GM12875 (cell line): ENCODE data around the gene SKIL.

ENCODE experiments used
- H3K4me3 ChIP-seq: one replicate; pipeline ENCODE4 v1.5.1; 2011; ENCODE audit warnings: low read depth, low read length, control low read depth
- TF ChIP-seq, protein P1 (sequence below): IDR thresholded peaks from 2 replicates; pipeline ENCODE4 v1.5.1; 2011; ENCODE audit warnings: low read depth, mild to moderate bottlenecking, control low read depth, inconsistent platforms, low read length, moderate library complexity, borderline replicate concordance; ENCODE audit not compliant: insufficient read depth

Gene SKIL

DNA sequence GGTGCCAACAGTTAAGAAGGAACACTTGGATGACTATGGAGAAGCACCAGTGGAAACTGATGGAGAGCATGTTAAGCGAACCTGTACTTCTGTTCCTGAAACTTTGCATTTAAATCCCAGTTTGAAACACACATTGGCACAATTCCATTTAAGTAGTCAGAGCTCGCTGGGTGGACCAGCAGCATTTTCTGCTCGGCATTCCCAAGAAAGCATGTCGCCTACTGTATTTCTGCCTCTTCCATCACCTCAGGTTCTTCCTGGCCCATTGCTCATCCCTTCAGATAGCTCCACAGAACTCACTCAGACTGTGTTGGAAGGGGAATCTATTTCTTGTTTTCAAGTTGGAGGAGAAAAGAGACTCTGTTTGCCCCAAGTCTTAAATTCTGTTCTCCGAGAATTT lies 3.0 kb downstream of the SKIL start:
- no peak overlapping the region for H3K4me3 ChIP-seq
- TF ChIP-seq, protein P1, sequence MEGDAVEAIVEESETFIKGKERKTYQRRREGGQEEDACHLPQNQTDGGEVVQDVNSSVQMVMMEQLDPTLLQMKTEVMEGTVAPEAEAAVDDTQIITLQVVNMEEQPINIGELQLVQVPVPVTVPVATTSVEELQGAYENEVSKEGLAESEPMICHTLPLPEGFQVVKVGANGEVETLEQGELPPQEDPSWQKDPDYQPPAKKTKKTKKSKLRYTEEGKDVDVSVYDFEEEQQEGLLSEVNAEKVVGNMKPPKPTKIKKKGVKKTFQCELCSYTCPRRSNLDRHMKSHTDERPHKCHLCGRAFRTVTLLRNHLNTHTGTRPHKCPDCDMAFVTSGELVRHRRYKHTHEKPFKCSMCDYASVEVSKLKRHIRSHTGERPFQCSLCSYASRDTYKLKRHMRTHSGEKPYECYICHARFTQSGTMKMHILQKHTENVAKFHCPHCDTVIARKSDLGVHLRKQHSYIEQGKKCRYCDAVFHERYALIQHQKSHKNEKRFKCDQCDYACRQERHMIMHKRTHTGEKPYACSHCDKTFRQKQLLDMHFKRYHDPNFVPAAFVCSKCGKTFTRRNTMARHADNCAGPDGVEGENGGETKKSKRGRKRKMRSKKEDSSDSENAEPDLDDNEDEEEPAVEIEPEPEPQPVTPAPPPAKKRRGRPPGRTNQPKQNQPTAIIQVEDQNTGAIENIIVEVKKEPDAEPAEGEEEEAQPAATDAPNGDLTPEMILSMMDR = no peak

- TF ChIP-seq, protein P1 = no peak
- no peak overlapping the region for H3K4me3 ChIP-seq
Observed at GRCh38 chr3:170360916-170361315, 3.4 kb downstream of the SKIL start.

DNA sequence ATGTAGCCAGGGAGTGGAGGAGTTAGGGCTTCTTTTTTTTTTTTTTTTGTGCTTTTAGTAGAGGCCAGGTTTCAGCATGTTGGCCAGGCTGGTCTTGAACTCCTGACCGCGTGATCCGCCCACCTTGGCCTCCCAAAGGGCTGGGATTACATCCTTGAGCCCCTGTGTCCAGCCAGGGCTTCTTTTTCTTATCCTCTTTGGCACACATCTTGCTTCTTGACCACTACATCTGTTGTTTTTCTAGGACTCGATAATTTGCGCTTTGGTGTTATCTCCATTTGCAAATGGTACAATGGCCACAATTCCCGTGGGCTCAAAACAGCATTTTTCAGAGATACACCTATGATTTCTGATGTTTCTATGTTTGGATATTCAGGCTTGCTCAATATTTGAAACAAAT lies 4.2 kb downstream of the SKIL start:
- no peak overlapping the region for H3K4me3 ChIP-seq
- TF ChIP-seq, protein P1 = no peak

- no peak overlapping the region for H3K4me3 ChIP-seq
Observed at GRCh38 chr3:170363471-170363994, 6.0 kb downstream of the SKIL start.

DNA sequence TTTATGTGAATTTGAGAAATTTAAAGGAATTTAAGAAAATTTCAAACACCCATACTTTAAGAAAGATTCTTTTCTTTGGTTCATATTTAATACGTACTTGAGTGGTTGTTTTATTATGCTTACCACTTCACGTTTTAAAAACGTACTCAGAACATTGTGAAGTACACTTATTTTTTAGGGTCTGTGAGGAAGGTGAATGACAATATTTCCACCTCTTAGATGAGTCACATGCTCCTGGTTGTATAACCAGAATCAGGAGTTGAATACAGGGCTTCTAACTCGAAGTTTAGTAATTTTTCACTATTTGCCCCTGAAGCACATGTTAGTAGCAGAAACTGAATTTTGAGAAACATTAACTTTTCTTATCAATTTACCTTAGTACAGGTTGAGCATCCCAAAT lies 7.5 kb downstream of the SKIL start:
- H3K4me3 ChIP-seq = no peak overlapping the region
- TF ChIP-seq, protein P1 = no peak

More at GRCh38 chr3:170363471-170363994, 6.0 kb downstream of the SKIL start:
- TF ChIP-seq, protein P1 = no peak

DNA sequence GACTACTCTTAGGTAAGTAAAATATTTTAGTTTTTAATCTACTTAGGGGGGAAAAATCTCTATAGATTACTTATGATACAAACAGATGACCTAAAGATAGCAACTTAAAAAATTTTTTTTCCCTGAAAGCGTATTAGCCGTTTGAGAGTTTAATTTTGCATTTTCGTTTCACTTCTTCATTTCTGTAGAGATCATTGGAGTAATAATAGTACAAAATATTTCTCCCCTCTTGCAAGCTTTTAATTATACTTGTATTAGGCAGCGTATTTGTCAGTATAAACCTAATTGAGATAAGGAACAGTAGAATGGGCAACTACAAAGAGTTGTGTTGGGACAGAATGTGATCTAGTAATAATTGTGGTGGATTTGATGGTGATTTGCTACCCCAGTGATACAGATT lies 10.3 kb downstream of the SKIL start:
- TF ChIP-seq, protein P1 = no peak
- no peak overlapping the region for H3K4me3 ChIP-seq

GRCh38 chr3:170368921-170369320 lies 11.4 kb downstream of the SKIL start:
- TF ChIP-seq, protein P1 = no peak
- no peak overlapping the region for H3K4me3 ChIP-seq
